Transverse colon (tissue), 4 donors: ENCODE results near the gene TGFB3. TPM values are rescaled to one million over a fixed set of nuclear protein-coding genes. Genes with fewer than 3 reads are reported as not detected.

Experiments used
- DNase-seq: peaks from one replicate; pipeline ENCODE4 v3.0.0-alpha.2; 2019
- H3K27ac ChIP-seq, 4 donors: fragments of 200-600 bp; sonication (generic); 2 replicates each; pipeline ENCODE4 v1.5.1; 2016 to 2018; ENCODE audit warnings: inconsistent platforms in 4 of 4
- H3K27me3 ChIP-seq: fragments of 200-600 bp; sonication (generic); 2 replicates; pipeline ENCODE4 v1.5.1; 2017; ENCODE audit warnings: inconsistent platforms
- H3K36me3 ChIP-seq, 4 donors: fragments of 200-600 bp; sonication (generic); 2 replicates each; pipeline ENCODE4 v1.5.1; 2017 to 2019; ENCODE audit warnings: inconsistent platforms in 4 of 4
- H3K4me1 ChIP-seq, 4 donors: fragments of 200-600 bp; sonication (generic); 2 replicates each; pipeline ENCODE4 v1.5.1; 2017 to 2020; ENCODE audit warnings: inconsistent platforms in 4 of 4
- H3K4me3 ChIP-seq, 4 donors: fragments of 200-600 bp; sonication (generic); 1 replicate in 1 of 4; 2 replicates in 3 of 4; pipeline versions ENCODE4 v1.5.1 to v1.6.1; 2017 to 2019; ENCODE audit warnings: inconsistent platforms in 4 of 4
- H3K9me3 ChIP-seq, 2 donors: fragments of 200-600 bp; sonication (generic); 2 replicates each; pipeline ENCODE4 v1.5.1; 2017 to 2019; ENCODE audit warnings: inconsistent platforms in 2 of 2
- CTCF ChIP-seq, 5 experiments: fragments of 200-600 bp in 3 of 5; fragments of 450-650 bp in 2 of 5; sonication (generic) in 3 of 5; IDR thresholded peaks; 1 replicate in 2 of 5; 2 replicates in 3 of 5; pipeline ENCODE4 v1.5.1; 2016 to 2017; ENCODE audit warnings: antibody characterized with exemption in 5 of 5, inconsistent platforms in 3 of 5, mild to moderate bottlenecking in 2 of 5, moderate library complexity in 1 of 5
- EP300 ChIP-seq: sonication (generic); formaldehyde crosslinking; IDR thresholded peaks from one replicate; pipeline ENCODE4 v1.6.1; 2017; ENCODE audit warnings: antibody characterized with exemption, low read depth
- POLR2A ChIP-seq: fragments of 450-650 bp; IDR thresholded peaks from one replicate; pipeline ENCODE4 v1.6.1; 2016; ENCODE audit warnings: antibody characterized with exemption, mild to moderate bottlenecking, moderate library complexity
- POLR2AphosphoS5 ChIP-seq, 3 donors: sonication (generic); formaldehyde crosslinking; IDR thresholded peaks; one replicate each; pipeline ENCODE4 v1.6.1; 2016; ENCODE audit warnings: antibody characterized with exemption in 3 of 3
- WGBS, 2 donors: methylation state at CpG; one replicate each; pipeline ENCODE4 v1.1.5; 2018; ENCODE audit warnings: low coverage in 1 of 2; 5-methylcytosine and 5-hydroxymethylcytosine counted together
- in situ Hi-C, 4 donors: fragments of 200-750 bp; cut with MboI; loops; one replicate each; pipeline versions ENCODE4 v1.15.0 to v1.15.1; 2017; ENCODE audit warnings: low sequenced_read_pairs in 3 of 4, low pct_ligation_motif_present in 1 of 4, low pct_unique_long_range_greater_than_20kb in 1 of 4
- intact Hi-C: fragments of 100-400 bp; cut with DNase I; formaldehyde crosslinking; loops from one replicate; pipeline ENCODE4 v1.15.1; 2023; ENCODE audit warnings: low total_unique reads
- total RNA-seq, 4 donors: library from RNA; depleted of rRNA; stranded (reverse); fragments of >200 nt; gene quantifications; one replicate each; pipeline ENCODE4 v1.1.0, GENCODE V29; 2016

The TGFB3 gene
- total RNA-seq, 4 donors from 2014 or later = 4.4 to 22.5 (median 13.1) TPM

- no peaks in the 10 kb centered on the region for H3K27me3 ChIP-seq
- no peaks in the 10 kb centered on the region for H3K4me1 ChIP-seq
- no peak overlapping the region for H3K27ac ChIP-seq
- in situ Hi-C loops = no loop called here
- DNase-seq = no peak
- intact Hi-C loops = no loop called here
- TF ChIP-seq EP300 (no peak), POLR2AphosphoS5 (IDR thresholded peaks at IDR 0.05) (no peak), CTCF (IDR thresholded peaks at IDR 0.05) (no peak), POLR2A (no peak)
- no peak overlapping the region for H3K4me3 ChIP-seq
- H3K36me3 ChIP-seq = peaks cover 0 to 15% (median 0%) of the 10 kb centered on the region in 4 donors
- H3K9me3 ChIP-seq = peaks cover 7 to 12% of the 10 kb centered on the region in 2 donors
- WGBS, 2 donors = 91 to 93% methylated on average over 2 of the region's 2 CpGs
These were observed 37.9 kb upstream of the TGFB3 start for GRCh38 chr14:76019676-76020075.

- TF ChIP-seq POLR2A (no peak), POLR2AphosphoS5 (IDR thresholded peaks at IDR 0.05) (no peak), EP300 (no peak), CTCF (IDR thresholded peaks at IDR 0.05) (no peak)
- WGBS, 2 donors = 75 to 92% methylated on average over 1 of the region's 1 CpG
- DNase-seq = no peak
- peaks cover 0 to 6% (median 0%) of the 10 kb centered on the region in 4 donors for H3K4me1 ChIP-seq
- H3K36me3 ChIP-seq = peaks cover 0 to 15% (median 0%) of the 10 kb centered on the region in 4 donors
- no peak overlapping the region for H3K27ac ChIP-seq
- intact Hi-C loops = no loop called here
- in situ Hi-C loops = no loop called here
- H3K9me3 ChIP-seq = peaks cover 7 to 12% of the 10 kb centered on the region in 2 donors
- no peak overlapping the region for H3K4me3 ChIP-seq
- no peaks in the 10 kb centered on the region for H3K27me3 ChIP-seq
These were observed 33.9 kb upstream of the TGFB3 start for GRCh38 chr14:76015668-76016067.

- DNase-seq = no peak
- Histone ChIP-seq H3K4me1 (peaks cover 0 to 6% (median 0%) of the 10 kb centered on the region in 4 donors), H3K4me3 (no peak overlapping the region), H3K27ac (no peak overlapping the region), H3K27me3 (no peaks in the 10 kb centered on the region), H3K9me3 (peaks cover 7 to 12% of the 10 kb centered on the region in 2 donors), H3K36me3 (peaks cover 0 to 13% (median 0%) of the 10 kb centered on the region in 4 donors)
- WGBS, 2 donors = 96% methylated on average over 1 of the region's 1 CpG; no CpG with 5 or more reads in 1 of the 2 donors
- in situ Hi-C loops (no loop called here), intact Hi-C loops (no loop called here)
- TF ChIP-seq POLR2A (no peak), CTCF (IDR thresholded peaks at IDR 0.05) (no peak), EP300 (no peak), POLR2AphosphoS5 (IDR thresholded peaks at IDR 0.05) (no peak)
These were observed 33.4 kb upstream of the TGFB3 start for GRCh38 chr14:76015191-76015590.

- no peaks in the 10 kb centered on the region for H3K36me3 ChIP-seq
These were observed 30.6 kb upstream of the TGFB3 start for GRCh38 chr14:76012354-76012753.

More at GRCh38 chr14:76012354-76012753, 30.6 kb upstream of the TGFB3 start:
- in situ Hi-C loops = no loop called here
- peaks cover 0 to 6% (median 0%) of the 10 kb centered on the region in 4 donors for H3K4me1 ChIP-seq
- no peaks in the 10 kb centered on the region for H3K9me3 ChIP-seq
- H3K27me3 ChIP-seq = no peaks in the 10 kb centered on the region
- no peak overlapping the region for H3K4me3 ChIP-seq
- TF ChIP-seq POLR2AphosphoS5 (IDR thresholded peaks at IDR 0.05) = peak in 1 of 3 donors; percentile 30
- TF ChIP-seq POLR2A = no peak
- no peak for TF ChIP-seq EP300
- no peak for TF ChIP-seq CTCF (IDR thresholded peaks at IDR 0.05)
- no peak for DNase-seq
- intact Hi-C loops = no loop called here
- 66 to 75% methylated on average over 9 of the region's 9 CpGs for WGBS, 2 donors
- H3K27ac ChIP-seq = peak overlapping the region; percentile 44 to 55 (median 50)
